CD4-positive, alpha-beta T cell treated with Interleukin-4 for 1 hour (primary cell): ENCODE data around the gene ARHGEF12.

Source experiments
- DNase-seq, 2 donors: peaks; one replicate each; pipeline ENCODE4 v3.0.0-alpha.2; 2020 to 2022

Gene ARHGEF12

DNA sequence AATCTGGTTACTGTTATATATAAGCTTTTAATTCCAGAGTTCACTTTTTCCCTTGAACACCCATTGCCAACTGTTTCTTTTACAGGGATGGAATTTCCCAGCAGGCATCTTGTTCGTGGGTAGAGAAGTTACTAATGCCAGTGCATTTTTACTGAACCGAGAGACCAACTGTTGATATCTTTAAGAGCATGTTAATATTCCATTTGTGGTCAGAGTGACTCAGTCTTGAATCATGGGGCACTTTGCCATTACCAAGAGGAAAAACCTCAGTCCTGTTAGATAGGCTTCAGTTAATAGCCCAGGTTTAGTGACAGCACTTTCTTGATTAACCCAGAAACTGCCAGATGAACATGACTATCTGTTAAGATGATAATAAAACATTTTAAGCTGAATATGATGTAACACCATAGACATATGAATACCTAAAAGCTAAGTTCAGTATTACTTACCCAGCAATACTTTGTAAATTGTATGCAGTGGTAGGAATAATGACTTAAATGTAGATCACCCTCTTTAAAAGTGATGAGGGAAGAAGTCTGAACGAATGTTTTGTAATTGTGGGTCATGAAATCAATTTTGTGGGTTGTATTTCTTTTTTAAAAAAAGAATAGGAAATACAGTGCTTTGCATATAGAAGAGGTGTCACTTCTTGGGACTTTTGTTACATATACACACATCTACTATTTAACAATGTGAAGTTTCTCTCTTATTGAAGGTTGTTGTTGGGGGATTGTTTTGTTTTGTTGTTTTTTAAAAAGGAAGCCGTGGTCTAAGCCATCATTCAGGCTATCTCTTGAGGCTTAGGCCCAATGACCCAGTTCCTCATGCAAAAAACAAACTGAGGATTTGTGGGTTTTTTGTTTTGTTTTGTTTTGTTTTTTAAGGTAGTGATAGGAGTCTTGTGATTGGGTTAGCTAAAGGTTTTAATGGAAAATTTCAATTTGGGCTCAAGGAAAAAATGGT lies 96.1 kb downstream of the ARHGEF12 start:
- no peak for DNase-seq

DNA sequence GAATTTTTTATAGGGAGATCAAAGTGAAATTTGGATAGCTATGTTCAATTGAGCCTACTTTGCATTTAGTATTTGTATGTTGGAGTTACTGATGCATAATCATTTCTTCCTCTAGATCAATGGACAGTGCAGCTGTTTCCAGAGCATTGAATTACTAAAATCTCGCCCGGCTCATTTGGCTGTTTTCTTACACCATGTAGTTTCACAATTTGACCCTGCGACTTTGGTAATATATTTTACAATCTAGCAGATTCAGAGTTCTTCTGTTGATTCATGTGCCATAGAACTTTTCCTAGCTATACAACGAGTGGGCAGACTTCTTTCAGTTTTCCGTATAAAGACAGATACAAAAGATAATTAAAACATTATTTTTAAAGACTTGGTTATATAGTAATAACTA lies 105.4 kb downstream of the ARHGEF12 start:
- DNase-seq: no peak

DNA sequence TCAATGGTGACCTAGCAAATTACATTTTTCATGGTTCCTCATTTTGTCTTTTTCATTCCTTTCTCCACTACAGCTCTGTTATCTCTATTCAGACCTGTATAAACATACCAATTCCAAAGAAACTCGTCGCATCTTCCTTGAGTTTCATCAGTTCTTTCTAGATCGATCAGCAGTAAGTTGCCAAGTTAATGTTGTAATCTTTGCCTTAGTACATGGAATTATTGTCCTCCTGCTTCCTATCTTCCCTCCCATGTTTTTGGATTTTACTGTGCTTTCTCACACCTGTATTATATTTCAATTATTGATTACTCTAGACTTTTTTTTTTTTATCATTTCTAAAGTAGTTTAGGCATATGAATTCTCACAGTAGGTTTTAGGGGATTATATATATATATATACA lies 105.8 kb downstream of the ARHGEF12 start:
- no peak for DNase-seq

DNA sequence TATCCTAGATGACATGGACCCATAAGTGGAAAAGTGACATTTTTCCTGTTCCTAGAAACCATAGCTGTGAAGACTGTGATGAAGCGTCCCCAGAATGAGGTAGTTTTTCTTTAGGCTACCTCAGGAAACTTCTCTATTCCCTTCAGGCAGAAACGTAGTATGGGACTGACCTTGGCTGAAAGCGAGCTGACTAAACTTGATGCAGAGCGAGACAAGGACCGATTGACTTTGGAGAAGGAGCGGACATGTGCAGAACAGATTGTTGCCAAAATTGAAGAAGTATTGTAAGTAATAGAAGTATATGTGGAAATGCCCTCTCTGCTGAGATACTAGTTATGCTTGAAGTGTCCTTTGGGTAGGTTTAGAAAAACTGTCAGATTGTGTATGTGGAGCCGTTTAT lies 110.6 kb downstream of the ARHGEF12 start:
- no peak for DNase-seq

DNA sequence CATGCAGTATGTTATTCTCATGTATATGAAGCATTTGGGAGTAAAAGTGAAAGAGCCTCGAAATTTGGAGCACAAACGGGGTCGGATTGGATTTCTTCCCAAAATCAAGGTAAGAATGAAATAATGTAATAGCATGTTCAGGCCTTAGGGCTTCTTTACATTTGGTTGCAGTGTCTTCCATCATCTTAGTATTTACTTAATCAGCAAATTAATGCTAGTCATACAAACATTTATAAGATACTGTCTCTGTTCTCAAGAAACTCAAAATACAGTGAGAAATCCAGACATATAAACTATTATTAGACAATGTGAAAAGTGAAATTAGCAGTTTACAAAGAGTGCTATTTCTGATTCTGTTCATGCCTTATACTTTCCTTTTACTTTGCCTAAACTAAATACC lies 112.0 kb downstream of the ARHGEF12 start:
- DNase-seq: no peak

DNA sequence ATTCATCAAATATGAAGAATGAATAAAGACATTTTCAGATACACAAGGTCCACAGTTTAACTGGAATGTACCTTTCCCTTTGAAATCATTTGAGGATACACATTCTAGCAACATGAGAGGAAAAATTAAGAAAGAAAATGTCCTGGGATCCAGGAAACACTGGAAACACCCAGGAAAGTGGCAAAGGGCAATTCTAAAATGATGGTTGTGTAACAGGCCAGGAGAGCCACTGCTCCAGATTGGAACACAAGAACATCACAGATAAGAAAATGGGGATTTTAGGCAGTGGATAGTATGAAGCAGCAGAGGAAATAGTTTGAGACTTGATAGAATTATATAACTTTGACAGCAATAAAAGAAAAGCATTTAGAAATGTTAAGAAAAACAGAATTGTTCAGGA lies 119.3 kb downstream of the ARHGEF12 start:
- DNase-seq: no peak

DNA sequence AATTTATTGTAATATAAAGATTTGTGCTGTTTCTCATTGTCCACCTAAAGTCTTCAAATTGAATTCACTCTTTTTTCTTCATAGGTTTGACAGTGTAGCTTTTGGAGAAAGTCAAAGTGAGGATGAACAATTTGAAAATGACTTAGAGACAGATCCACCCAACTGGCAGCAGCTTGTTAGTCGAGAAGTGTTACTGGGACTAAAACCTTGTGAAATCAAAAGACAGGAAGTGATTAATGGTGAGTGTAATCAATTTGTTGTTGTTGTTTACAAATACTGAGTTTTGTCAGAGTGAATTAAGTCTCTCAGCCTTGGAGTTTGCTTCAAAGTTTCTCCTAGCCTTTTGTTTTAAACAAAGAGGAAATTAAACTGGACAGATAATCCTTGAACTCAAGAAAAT lies 121.8 kb downstream of the ARHGEF12 start:
- DNase-seq: no peak

DNA sequence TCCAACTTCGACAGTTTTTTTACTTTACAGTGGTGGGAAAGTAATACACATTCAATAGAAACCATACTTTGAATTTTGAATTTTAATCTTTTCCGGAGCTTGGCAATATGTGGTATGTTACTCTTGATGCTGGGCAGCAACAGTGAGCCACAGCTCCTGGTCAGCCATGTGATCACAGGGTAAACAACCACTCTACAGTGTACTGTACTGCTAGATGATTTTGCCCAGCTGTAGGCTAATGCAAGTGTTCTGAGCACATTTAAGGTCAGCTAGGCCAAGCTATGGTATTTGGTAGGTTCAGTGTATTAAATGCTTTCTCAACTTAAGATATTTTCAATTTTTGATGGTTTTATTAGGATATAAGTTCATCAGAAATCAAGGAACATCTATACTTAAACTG lies 126.6 kb downstream of the ARHGEF12 start:
- no peak for DNase-seq

DNA sequence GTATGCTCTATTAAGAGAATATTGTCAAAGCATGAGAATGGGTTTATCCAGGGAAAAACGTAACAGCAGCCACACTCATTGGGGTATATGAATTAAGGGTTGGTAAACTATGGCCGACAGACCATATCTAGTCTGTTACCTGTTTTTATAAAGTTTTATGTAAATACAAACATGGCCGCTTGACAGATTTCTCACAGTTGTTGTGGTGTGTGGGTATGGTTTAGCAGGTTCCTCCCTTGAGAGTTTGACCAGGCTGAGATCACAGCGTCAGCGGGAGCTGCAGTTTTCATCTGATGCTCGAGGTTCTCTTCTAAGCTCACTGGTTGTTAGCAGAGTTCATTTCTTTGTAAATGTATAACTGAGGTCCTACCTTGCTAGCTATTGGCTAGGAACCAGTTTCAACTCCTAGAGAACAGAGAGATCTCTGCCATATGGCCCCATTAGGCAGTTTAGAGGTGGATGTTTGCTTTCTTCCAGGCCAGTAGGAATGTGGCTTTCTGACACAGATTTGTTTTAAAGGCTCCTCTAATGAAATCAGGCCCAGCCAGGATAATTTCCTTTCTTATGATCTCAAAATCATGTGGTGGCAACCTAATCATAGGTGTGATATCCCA lies 129.8 kb downstream of the ARHGEF12 start:
- no peak for DNase-seq

DNA sequence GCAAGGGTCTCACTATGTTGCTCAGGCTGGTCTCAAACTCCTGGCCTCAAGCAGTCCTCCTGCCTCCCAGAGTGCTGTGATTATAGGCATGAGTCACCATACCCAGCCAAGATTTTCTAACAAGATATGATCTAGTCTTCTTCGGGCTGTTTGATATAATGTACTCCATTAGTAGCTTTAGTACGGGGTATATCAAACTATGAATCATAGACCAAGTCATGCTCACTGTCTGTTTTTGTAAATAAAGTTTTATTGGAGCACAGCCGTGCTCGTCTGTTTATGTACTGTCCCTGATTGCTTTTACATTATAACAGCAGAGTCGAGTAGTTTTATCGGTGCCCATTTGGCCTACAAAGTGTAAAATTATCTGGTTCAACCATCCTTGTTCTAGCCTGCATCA lies 131.4 kb downstream of the ARHGEF12 start:
- DNase-seq: no peak

DNA sequence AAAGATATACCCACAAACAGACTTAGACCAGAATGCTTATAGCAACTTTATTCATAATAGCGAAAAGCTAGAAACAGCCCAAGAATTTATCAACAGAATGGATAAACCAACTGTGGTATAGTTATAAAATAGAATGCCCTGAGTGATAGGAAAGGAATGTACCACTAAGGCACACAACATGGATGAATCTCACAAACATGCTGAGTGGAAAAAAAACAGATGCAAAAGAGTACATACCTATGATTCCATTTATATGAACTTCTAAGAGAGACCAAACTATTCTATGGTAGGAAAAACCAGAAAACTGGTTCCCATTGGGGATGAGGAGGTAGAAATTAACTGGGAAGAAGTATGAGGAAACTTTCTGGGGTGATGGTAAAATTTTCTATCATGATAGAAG lies 134.9 kb downstream of the ARHGEF12 start:
- DNase-seq: no peak

DNA sequence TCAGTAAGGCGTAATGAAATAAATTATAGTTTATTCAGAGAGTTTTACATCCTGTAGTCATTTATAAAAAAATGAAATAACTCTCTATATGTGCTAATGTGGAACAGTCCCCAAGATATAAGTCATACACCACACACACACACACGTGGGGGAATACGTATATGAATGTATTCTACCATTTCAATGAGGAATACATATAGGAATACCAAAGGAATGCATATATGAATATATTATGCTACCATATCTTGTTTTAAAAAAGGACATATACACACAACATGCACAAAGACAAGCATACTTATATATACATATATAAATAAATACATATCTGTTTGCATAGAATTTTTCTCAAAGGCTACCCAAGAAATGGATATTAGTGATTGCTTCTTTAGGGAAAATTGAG lies 135.8 kb downstream of the ARHGEF12 start:
- DNase-seq: no peak

DNA sequence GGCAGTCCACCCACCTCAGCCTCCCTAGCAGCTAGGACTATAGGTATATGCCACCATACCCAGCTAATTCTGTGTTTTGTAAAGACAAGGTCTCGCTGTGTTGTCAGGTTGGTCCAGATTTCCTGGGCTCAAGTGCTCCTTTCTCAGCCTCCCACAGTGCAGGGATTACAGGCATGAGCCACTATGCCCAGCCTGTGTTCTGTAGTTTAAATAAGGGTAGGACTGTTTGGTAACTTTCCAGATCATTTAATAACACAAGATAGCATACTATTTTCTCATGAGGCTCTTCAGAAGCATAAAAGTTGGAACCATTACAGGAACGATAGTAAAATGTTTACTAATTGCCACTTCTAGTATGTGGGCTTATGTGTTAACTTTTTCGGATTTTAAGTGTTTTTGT lies 137.3 kb downstream of the ARHGEF12 start:
- DNase-seq: no peak

DNA sequence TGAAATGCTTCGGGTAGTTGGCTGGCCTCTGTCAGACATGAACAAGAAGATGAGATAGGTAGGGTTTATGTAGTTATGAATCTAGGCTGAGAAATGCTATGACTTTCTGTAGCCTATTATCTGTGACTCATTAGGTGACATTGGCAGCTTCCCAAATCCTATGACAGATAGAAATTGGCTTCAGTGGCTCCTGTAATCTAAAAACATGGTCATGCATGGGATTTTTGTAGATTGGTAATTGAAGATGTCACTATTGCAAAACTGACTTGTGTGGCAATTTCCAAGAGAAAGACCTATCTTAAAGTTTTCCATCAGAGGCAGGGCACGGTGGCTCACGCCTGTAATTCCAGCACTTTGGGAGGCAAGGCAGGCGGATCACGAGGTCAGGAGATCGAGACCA lies 145.9 kb downstream of the ARHGEF12 start:
- no peak for DNase-seq

DNA sequence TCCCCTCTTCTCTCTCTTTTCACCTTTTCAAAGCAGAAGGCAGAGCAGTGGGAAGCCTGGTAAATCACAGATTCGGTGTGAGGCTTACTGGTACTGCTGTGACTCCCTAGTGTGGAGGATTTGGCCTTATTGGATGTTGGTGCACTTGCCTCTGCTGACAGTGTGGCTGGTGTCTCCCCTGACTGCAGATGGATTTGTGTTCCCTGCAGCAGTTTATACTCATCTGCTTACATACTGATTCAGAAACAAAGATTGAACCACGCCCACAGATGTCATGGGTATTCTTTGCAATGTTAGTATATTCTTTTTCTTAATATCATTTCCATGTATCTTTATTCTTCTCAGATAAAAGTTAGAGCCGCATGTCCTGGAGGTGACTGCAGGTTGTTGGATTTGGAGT lies 148.5 kb downstream of the ARHGEF12 start:
- no peak for DNase-seq

DNA sequence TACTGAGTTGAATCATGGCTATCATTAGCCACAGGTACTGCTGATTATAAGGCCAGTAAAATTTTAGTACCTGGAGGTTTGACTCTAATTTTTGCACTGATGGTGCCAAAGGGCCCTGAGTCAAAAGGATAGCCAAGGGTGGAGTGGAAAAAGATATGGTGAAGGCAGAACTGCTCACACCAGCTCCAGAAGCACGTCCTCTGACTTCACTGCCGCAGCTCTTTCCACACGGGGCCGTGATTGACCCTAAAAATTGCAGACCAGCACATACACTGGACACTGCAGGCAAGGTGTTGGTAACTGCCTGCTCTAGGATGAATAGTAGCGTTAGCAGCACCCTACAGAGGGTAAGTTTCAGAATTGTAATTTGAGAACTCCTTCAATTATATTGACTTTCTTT lies 149.9 kb downstream of the ARHGEF12 start:
- DNase-seq: no peak

DNA sequence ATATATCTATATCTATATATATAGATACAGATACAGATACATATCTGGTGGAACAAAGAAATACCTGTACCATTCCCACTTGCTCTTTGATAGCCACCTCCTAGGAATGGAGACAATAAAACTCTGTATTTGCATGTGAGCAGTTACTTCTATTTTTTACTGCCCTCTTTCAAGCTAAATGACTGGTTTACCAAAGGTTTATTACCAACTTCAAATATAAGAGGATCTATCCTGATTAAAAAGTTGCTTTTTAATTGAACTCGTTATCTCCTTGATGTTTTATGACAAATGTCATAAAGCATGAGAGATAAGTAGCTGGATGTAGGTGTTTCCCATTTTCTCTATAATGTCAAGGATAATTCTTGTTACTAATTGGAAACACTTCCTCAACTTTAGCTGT lies 153.6 kb downstream of the ARHGEF12 start:
- DNase-seq: no peak

DNA sequence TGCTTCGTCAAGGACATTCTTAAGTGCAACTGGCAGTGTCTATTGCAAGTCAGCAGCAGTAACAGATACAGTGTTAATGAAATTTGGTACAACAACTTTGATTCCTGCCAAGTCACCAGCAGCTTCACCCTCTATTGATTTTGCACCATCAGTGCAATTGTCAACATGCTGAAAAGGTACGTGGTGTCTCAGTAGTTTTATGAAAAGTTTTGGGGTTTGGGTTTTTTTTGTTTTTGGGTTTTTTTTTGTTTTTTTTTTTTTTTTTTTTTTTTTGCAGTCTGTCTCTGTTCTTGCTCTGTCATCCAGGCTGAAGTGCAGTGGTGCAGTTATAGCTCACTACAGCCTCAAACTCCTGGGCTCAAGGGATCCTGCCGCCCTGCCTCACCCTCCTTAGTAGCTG lies 156.3 kb downstream of the ARHGEF12 start:
- no peak for DNase-seq

DNA sequence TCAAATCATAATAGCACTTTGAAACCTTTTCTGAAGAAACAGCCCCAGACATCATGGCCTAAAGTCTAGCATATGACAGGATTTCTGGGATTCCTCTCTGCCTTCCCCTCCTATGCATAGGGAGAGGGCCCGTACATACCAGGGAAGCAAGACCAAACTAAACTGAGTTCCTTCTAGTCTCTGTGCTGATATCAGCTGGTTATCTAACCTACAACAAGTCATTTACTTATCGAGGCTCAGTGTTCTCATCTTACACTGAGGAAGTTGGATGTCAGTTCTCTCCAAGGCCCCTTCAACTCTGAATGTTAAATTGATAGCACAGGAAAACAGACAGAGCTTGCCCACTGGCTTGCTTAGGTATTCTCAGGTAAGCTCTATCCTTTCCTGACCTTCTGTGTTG lies 158.4 kb downstream of the ARHGEF12 start:
- no peak for DNase-seq

DNA sequence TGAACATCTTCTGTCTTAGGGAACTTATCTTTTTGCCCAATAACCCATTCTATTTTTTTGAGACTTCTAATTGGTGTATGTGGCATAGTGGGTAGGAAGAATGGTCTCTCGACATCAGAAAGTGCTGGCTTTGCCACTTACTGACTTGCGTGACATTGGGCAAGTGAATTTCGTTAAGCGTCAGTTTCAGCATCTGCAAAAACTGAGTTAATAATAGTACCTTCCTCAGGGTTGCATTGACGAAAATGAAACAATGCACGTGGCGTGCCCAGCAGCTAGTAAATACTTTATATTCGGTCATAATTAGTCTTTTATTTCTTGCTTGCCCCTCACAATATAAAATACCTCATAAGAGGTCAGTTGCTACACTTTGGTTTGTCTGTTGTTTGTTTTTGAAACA lies 162.9 kb downstream of the ARHGEF12 start:
- DNase-seq: no peak

DNA sequence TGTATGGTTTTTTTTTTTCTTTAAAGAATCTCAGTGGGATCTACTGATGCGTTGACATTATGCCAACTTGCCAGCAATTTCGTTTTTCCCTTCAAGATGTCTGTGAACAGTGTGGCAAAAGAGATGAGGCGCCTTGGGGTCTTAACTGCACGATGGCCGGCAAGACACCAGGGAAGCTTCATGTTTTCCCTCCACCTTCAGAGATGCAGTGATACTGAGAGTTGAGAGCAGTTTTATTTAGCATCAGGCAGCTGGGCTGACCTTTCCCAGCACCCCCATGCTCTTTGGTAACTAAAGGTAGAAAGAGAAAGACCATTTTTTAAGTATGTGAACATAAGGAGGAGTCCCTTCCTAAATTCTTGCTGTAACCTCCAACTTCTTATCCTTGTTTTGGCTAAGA lies 163.6 kb downstream of the ARHGEF12 start:
- no peak for DNase-seq

DNA sequence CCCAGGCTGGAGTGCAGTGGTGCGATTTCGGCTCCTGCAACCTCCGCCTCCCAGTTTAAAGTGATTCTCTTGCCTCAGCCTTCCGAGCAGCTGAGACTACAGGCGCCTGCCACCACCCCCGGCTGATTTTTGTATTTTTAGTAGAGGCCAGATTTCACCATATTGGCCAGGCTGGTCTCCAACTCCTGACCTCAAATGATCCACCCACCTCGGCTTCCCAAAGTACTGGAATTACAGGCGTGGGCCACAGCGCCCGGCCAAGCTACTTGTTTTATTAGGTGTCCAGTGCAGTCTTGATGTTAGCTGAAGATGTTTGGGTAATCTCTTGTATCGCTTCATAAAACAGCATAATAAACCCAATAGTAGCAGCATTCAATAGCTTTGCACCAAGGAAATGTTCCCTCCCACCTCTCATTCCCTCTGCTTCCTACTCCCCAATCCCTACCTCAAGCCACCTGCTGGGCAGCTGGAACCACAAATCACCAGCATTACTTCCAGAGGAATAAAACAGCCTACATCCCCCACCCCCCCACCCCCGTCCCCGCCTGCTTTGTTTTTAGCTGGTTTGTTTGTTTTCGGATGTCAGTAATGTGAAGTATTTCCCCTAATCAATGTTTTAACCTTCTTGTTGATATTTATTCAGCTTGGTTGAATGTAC lies 164.3 kb downstream of the ARHGEF12 start:
- no peak for DNase-seq

DNA sequence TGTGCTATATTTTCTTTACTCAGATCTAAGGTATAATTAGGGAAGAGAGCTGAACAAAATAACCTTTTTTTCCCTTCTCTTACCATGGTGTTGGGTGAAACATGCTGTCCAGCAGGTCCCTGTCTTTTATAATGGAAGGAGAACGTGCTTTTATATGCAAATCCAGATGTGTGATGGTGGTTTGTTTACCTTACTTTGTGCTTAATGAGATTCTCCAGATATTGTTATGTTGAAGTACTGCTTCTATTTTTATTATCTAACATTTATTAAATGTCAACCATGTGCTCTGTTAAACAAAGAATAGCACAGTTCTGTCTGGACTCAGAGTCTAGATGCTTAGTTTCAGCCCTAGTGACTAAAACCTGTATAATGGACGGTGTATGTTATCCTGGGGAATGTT lies 165.2 kb downstream of the ARHGEF12 start:
- no peak for DNase-seq
